WTC11 (cell line): Measurements from ENCODE around the gene ILDR2.

Experiments used
- AFF4 ChIP-seq: sonication (generic); formaldehyde crosslinking; IDR thresholded peaks from 2 replicates; pipeline ENCODE4 v1.8.1; 2023; ENCODE audit warnings: mild to moderate bottlenecking, missing genetic modification reagents, borderline replicate concordance
- ATF2 ChIP-seq: sonication (generic); formaldehyde crosslinking; IDR thresholded peaks from 2 replicates; pipeline ENCODE4 v1.8.1; 2022; ENCODE audit warnings: low read depth, missing genetic modification reagents, borderline replicate concordance
- ATF3 ChIP-seq: sonication (generic); formaldehyde crosslinking; conservative IDR thresholded peaks from 2 replicates; pipeline ENCODE4 v1.8.1; 2022; ENCODE audit warnings: mild to moderate bottlenecking, missing genetic modification reagents
- CREM ChIP-seq: sonication (generic); formaldehyde crosslinking; IDR thresholded peaks from 2 replicates; pipeline ENCODE4 v1.8.1; 2022; ENCODE audit warnings: mild to moderate bottlenecking, missing genetic modification reagents, moderate library complexity
- CTCF ChIP-seq: fragments of 200-600 bp; IDR thresholded peaks from 2 replicates; pipeline ENCODE4 v1.8.0; 2022; ENCODE audit warnings: antibody characterized with exemption
- EMX1 ChIP-seq: fragments of 250-450 bp; sonication (Bioruptor Pico); IDR thresholded peaks from 2 replicates; pipeline ENCODE4 v1.8.0; 2021; ENCODE audit warnings: mild to moderate bottlenecking
- ETV6 ChIP-seq: sonication (generic); formaldehyde crosslinking; IDR thresholded peaks from 2 replicates; pipeline ENCODE4 v1.8.1; 2022; ENCODE audit warnings: mild to moderate bottlenecking, missing genetic modification reagents
- FOXP1 ChIP-seq: sonication (generic); formaldehyde crosslinking; IDR thresholded peaks from 2 replicates; pipeline ENCODE4 v1.8.0; 2022; ENCODE audit warnings: missing genetic modification reagents, mild to moderate bottlenecking, moderate library complexity, borderline replicate concordance
- FOXP4 ChIP-seq: sonication (generic); formaldehyde crosslinking; IDR thresholded peaks from 2 replicates; pipeline ENCODE4 v1.8.0; 2022; ENCODE audit warnings: mild to moderate bottlenecking, missing genetic modification reagents
- MXD4 ChIP-seq: fragments of 250-450 bp; sonication (Bioruptor Pico); IDR thresholded peaks from 2 replicates; pipeline ENCODE4 v1.8.0; 2021; ENCODE audit warnings: mild to moderate bottlenecking, moderate library complexity, borderline replicate concordance
- NR3C1 ChIP-seq: sonication (generic); formaldehyde crosslinking; conservative IDR thresholded peaks from 2 replicates; pipeline ENCODE4 v1.8.1; 2023; ENCODE audit warnings: low read depth, mild to moderate bottlenecking, missing genetic modification reagents
- SP1 ChIP-seq: sonication (generic); formaldehyde crosslinking; conservative IDR thresholded peaks from 2 replicates; pipeline ENCODE4 v1.8.1; 2022; ENCODE audit warnings: missing genetic modification reagents
- ZBTB21 ChIP-seq: sonication (generic); formaldehyde crosslinking; IDR thresholded peaks from 2 replicates; pipeline ENCODE4 v1.8.1; 2023; ENCODE audit warnings: mild to moderate bottlenecking, missing genetic modification reagents, borderline replicate concordance
- ZNF121 ChIP-seq: sonication (generic); formaldehyde crosslinking; IDR thresholded peaks from 2 replicates; pipeline ENCODE4 v1.8.0; 2023; ENCODE audit warnings: missing genetic modification reagents

- TF ChIP-seq ZNF121, result no peak
- no peak for TF ChIP-seq CTCF
- no peak for TF ChIP-seq ATF3 (CRISPR knock-in tag)
- TF ChIP-seq ZBTB21 (CRISPR knock-in tag), result no peak
- TF ChIP-seq MXD4 (CRISPR knock-in tag), result no peak
- no peak for TF ChIP-seq SP1 (CRISPR knock-in tag)
- TF ChIP-seq FOXP1 (CRISPR knock-in tag), result no peak
- no peak for TF ChIP-seq CREM (CRISPR knock-in tag)
- TF ChIP-seq ATF2 (CRISPR knock-in tag), result no peak
- no peak for TF ChIP-seq AFF4 (CRISPR knock-in tag)
- TF ChIP-seq EMX1 (CRISPR knock-in tag), result no peak
- no peak for TF ChIP-seq NR3C1 (CRISPR knock-in tag)
- no peak for TF ChIP-seq FOXP4 (CRISPR knock-in tag)
- no peak for TF ChIP-seq ETV6 (CRISPR knock-in tag)
These were observed 4.1 kb downstream of the ILDR2 start for GRCh38 chr1:166971252-166971651.
